GM23248 (cell line): ENCODE data around the gene SPAM1.

Experiments used
- EZH2 ChIP-seq: fragments of 200-600 bp; sonication (generic); IDR thresholded peaks from 2 replicates; pipeline ENCODE4 v1.6.1; 2018; ENCODE audit warnings: antibody characterized with exemption, mild to moderate bottlenecking; ENCODE audit not compliant: insufficient read depth, poor library complexity, severe bottlenecking
- EZH2phosphoT487 ChIP-seq: fragments of 200-600 bp; sonication (generic); IDR thresholded peaks from 2 replicates; pipeline ENCODE4 v1.6.1; 2018; ENCODE audit warnings: antibody characterized with exemption, moderate library complexity, mild to moderate bottlenecking, low read depth; ENCODE audit not compliant: insufficient read depth

- no peak for TF ChIP-seq EZH2
- no peak for TF ChIP-seq EZH2phosphoT487
Observed at GRCh38 chr7:123939784-123940183, 14.7 kb downstream of the SPAM1 start.
